Measurements from ENCODE around the gene GLCCI1.
"Not testable (repeated sequence)": the region's sequence is repeated elsewhere in the genome, so short reads cannot be mapped to it uniquely, and the experiment has no call there.

Gene GLCCI1

GRCh38 chr7:8056439-8056838 is 87.8 kb downstream of the GLCCI1 start:
- DNase-seq, result no peak

GRCh38 chr7:8057566-8057965 is 89.0 kb downstream of the GLCCI1 start:
- no peak for DNase-seq

- no peak for DNase-seq
Measured at GRCh38 chr7:8058322-8058721, 89.7 kb downstream of the GLCCI1 start.

- no peak for DNase-seq
Measured at GRCh38 chr7:8058852-8059251, 90.3 kb downstream of the GLCCI1 start.

- DNase-seq, result no peak
Measured at GRCh38 chr7:8060241-8060640, 91.6 kb downstream of the GLCCI1 start.

- not testable (repeated sequence) for DNase-seq
Measured at GRCh38 chr7:8063300-8063699, 94.7 kb downstream of the GLCCI1 start.

- DNase-seq, result no peak
Measured at GRCh38 chr7:8063706-8064297, 95.2 kb downstream of the GLCCI1 start.

GRCh38 chr7:8064828-8065227 is 96.2 kb downstream of the GLCCI1 start:
- no peak for DNase-seq

GRCh38 chr7:8065356-8065813 is 96.8 kb downstream of the GLCCI1 start:
- no peak for DNase-seq

- DNase-seq, result no peak
Measured at GRCh38 chr7:8068892-8069686, 100.5 kb downstream of the GLCCI1 start.

GRCh38 chr7:8070451-8071180 is 102.0 kb downstream of the GLCCI1 start:
- DNase-seq, result no peak

- DNase-seq, result no peak
Measured at GRCh38 chr7:8078418-8078817, 109.8 kb downstream of the GLCCI1 start.

- no peak for DNase-seq
Measured at GRCh38 chr7:8082762-8083161, 114.2 kb downstream of the GLCCI1 start.

- no peak for DNase-seq
Measured at GRCh38 chr7:8084836-8085235, 116.2 kb downstream of the GLCCI1 start.

- DNase-seq, result no peak
Measured at GRCh38 chr7:8085420-8085819, 116.8 kb downstream of the GLCCI1 start.

GRCh38 chr7:8086239-8086638 is 117.6 kb downstream of the GLCCI1 start:
- no peak for DNase-seq

GRCh38 chr7:8089036-8089780 is 120.6 kb downstream of the GLCCI1 start:
- DNase-seq, result no peak

GRCh38 chr7:8092140-8092539 is 123.5 kb downstream of the GLCCI1 start:
- no peak for DNase-seq

- DNase-seq, result no peak
Measured at GRCh38 chr7:8094164-8095140, 125.9 kb downstream of the GLCCI1 start.

GRCh38 chr7:8101292-8101691 is 132.7 kb downstream of the GLCCI1 start:
- not testable (repeated sequence) for DNase-seq

GRCh38 chr7:8103282-8103681 is 134.7 kb downstream of the GLCCI1 start:
- no peak for DNase-seq
